GM18519 (cell line): ENCODE data around the gene RAB1B.
"Not testable (repeated sequence)": the region's sequence is repeated elsewhere in the genome, so short reads cannot be mapped to it uniquely, and the experiment has no call there.

Experiments used
- ATAC-seq: cut with Tn5 transposase; IDR thresholded peaks from one replicate; pipeline ENCODE4 v1.9.1; 2021; ENCODE audit warnings: mild to moderate bottlenecking, moderate library complexity; ENCODE audit not compliant: unreplicated experiment, low FRiP score

The RAB1B gene

GRCh38 chr11:66317322-66317722, 48.9 kb downstream of the RAB1B start:
- no peak for ATAC-seq

GRCh38 chr11:66317723-66318599, 49.5 kb downstream of the RAB1B start:
- no peak for ATAC-seq

GRCh38 chr11:66318600-66318970, 50.1 kb downstream of the RAB1B start:
- ATAC-seq = no peak

- not testable (repeated sequence) for ATAC-seq
Measured at GRCh38 chr11:66320289-66320688, 51.9 kb downstream of the RAB1B start.

- ATAC-seq = not testable (repeated sequence)
Measured at GRCh38 chr11:66320748-66321147, 52.3 kb downstream of the RAB1B start.

- no peak for ATAC-seq
Measured at GRCh38 chr11:66321606-66322005, 53.2 kb downstream of the RAB1B start.

- ATAC-seq = no peak
Measured at GRCh38 chr11:66322732-66323427, 54.4 kb downstream of the RAB1B start.

- ATAC-seq = no peak
Measured at GRCh38 chr11:66323684-66324083, 55.2 kb downstream of the RAB1B start.

GRCh38 chr11:66324664-66325063, 56.2 kb downstream of the RAB1B start:
- ATAC-seq = no peak

- ATAC-seq = no peak
Measured at GRCh38 chr11:66325263-66325671, 56.8 kb downstream of the RAB1B start.

- ATAC-seq = no peak
Measured at GRCh38 chr11:66326261-66327111, 58.0 kb downstream of the RAB1B start.
